Measurements from ENCODE around the gene HOMER2. TPM values are rescaled to one million over a fixed set of nuclear protein-coding genes. Genes with fewer than 3 reads are reported as not detected.

HOMER2 gene
- total and polyA plus RNA-seq, 2 of the 13 experiments (the other 11 are each of a cell fraction or from before 2014, with no cell fraction given) = 12.9 to 14.1 TPM

- Histone ChIP-seq H3K9ac (ENCODE audit: insufficient read depth, low read depth, low read length) (peak overlapping the region; percentile 96), H2AFZ (ENCODE audit: low read length) (no peak overlapping the region), H4K20me1 (ENCODE audit: insufficient read depth, low read length) (peaks cover 3% of the 10 kb centered on the region; the same call in 1 of the 2 replicates), H3K4me2 (ENCODE audit: low read depth, low read length) (peak overlapping the region; percentile 65), H3K79me2 (ENCODE audit: insufficient read depth, low read length) (peaks cover 27% of the 10 kb centered on the region), H3K27ac (ENCODE audit: extremely low read length, insufficient read depth, low read length) (peak overlapping the region; percentile 97), H3K9me3 (ENCODE audit: low read length) (no peaks in the 10 kb centered on the region), H3K36me3 (replicated peaks in 1 of 2; ENCODE audit: control insufficient read depth in 1 of 2, insufficient read depth in 2 of 2, low read length in 2 of 2) (peaks cover 3 to 18% of the 10 kb centered on the region in 2 experiments; a peak in 4 of 5 replicates), H3K4me3 (replicated peaks in 1 of 3; ENCODE audit: insufficient read depth in 1 of 3, low read depth in 2 of 3, low read length in 3 of 3) (peak overlapping the region; percentile 64 to 85 (median 84)), H3K4me1 (ENCODE audit: insufficient read depth, low read length) (peaks cover 27% of the 10 kb centered on the region), H3K27me3 (ENCODE audit: control insufficient read depth in 1 of 2, insufficient read depth in 2 of 2, low read length in 2 of 2) (no peaks in the 10 kb centered on the region; a peak in 2 of 5 replicates)
- FAIRE-seq = no peak
- CTCF ChIA-PET (ENCODE audit: low intra/inter-chr PET ratio, low total read pairs) = no interaction called here
- TSS peak; percentile 74 for BruUV-seq (replicated peaks)
- ATAC-seq = no peak
- 1% methylated on average over 6 of the region's 6 CpGs for WGBS (ENCODE audit: low lambda C conversion rate)
- in situ Hi-C loops (cut with HindIII; ENCODE audit: extremely low pct_ligation_motif_present, low pct_unique_long_range_greater_than_20kb) (no loop called here), intact Hi-C loops (cut with micrococcal nuclease; ENCODE audit: unreplicated experiment) (no loop called here)
- POLR2A ChIA-PET = interaction anchor here (0.9 to 2.6 kb wide), 2 partner anchors 61 to 175 kb away, joined by 3 to 26 read pairs; partner anchors contain the start of gene RAMAC
- DNase-seq (ENCODE audit: low spot score) = no peak
- TF ChIP-seq ZFP82 (CRISPR knock-in tag; IDR thresholded peaks at IDR 0.05; ENCODE audit: borderline replicate concordance) = no peak
- no peak for TF ChIP-seq HNRNPUL1 (IDR thresholded peaks at IDR 0.05; ENCODE audit: low read depth, low read length)
- no peak for TF ChIP-seq ZBTB2 (CRISPR knock-in tag; IDR thresholded peaks at IDR 0.05; ENCODE audit: low read depth)
- TF ChIP-seq TOE1 (CRISPR knock-in tag; IDR thresholded peaks at IDR 0.05) = no peak
- no peak for TF ChIP-seq ZFP41 (CRISPR knock-in tag; IDR thresholded peaks at IDR 0.05; ENCODE audit: borderline replicate concordance)
- TF ChIP-seq ZNF468 (CRISPR knock-in tag; IDR thresholded peaks at IDR 0.05) = no peak
- TF ChIP-seq ZNF850 (CRISPR knock-in tag; conservative IDR thresholded peaks at IDR 0.05) = no peak
- no peak for TF ChIP-seq SOX13 (IDR thresholded peaks at IDR 0.05)
- no peak for TF ChIP-seq SOX13 (CRISPR knock-in tag; conservative IDR thresholded peaks at IDR 0.05 in 1 of 2, IDR thresholded peaks at IDR 0.05 in 1 of 2)
- TF ChIP-seq PRPF4 (IDR thresholded peaks at IDR 0.05; ENCODE audit: low read depth, low read length, poor library complexity, severe bottlenecking) = no peak
- TF ChIP-seq, protein P1, sequence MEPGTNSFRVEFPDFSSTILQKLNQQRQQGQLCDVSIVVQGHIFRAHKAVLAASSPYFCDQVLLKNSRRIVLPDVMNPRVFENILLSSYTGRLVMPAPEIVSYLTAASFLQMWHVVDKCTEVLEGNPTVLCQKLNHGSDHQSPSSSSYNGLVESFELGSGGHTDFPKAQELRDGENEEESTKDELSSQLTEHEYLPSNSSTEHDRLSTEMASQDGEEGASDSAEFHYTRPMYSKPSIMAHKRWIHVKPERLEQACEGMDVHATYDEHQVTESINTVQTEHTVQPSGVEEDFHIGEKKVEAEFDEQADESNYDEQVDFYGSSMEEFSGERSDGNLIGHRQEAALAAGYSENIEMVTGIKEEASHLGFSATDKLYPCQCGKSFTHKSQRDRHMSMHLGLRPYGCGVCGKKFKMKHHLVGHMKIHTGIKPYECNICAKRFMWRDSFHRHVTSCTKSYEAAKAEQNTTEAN (CRISPR knock-in tag; conservative IDR thresholded peaks at IDR 0.05) = no peak
- no peak for TF ChIP-seq EED (CRISPR knock-in tag; IDR thresholded peaks at IDR 0.05)
- TF ChIP-seq TCF7 (IDR thresholded peaks at IDR 0.05; ENCODE audit: low read depth) = no peak
- TF ChIP-seq, protein P2, sequence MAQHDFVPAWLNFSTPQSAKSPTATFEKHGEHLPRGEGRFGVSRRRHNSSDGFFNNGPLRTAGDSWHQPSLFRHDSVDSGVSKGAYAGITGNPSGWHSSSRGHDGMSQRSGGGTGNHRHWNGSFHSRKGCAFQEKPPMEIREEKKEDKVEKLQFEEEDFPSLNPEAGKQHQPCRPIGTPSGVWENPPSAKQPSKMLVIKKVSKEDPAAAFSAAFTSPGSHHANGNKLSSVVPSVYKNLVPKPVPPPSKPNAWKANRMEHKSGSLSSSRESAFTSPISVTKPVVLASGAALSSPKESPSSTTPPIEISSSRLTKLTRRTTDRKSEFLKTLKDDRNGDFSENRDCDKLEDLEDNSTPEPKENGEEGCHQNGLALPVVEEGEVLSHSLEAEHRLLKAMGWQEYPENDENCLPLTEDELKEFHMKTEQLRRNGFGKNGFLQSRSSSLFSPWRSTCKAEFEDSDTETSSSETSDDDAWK (CRISPR knock-in tag; IDR thresholded peaks at IDR 0.05) = no peak
- TF ChIP-seq, protein P3, sequence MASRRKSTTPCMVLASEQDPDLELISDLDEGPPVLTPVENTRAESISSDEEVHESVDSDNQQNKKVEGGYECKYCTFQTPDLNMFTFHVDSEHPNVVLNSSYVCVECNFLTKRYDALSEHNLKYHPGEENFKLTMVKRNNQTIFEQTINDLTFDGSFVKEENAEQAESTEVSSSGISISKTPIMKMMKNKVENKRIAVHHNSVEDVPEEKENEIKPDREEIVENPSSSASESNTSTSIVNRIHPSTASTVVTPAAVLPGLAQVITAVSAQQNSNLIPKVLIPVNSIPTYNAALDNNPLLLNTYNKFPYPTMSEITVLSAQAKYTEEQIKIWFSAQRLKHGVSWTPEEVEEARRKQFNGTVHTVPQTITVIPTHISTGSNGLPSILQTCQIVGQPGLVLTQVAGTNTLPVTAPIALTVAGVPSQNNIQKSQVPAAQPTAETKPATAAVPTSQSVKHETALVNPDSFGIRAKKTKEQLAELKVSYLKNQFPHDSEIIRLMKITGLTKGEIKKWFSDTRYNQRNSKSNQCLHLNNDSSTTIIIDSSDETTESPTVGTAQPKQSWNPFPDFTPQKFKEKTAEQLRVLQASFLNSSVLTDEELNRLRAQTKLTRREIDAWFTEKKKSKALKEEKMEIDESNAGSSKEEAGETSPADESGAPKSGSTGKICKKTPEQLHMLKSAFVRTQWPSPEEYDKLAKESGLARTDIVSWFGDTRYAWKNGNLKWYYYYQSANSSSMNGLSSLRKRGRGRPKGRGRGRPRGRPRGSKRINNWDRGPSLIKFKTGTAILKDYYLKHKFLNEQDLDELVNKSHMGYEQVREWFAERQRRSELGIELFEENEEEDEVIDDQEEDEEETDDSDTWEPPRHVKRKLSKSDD (CRISPR knock-in tag; IDR thresholded peaks at IDR 0.05; ENCODE audit: low read depth) = no peak
- no peak for TF ChIP-seq MBNL3 (CRISPR knock-in tag; conservative IDR thresholded peaks at IDR 0.05)
- TF ChIP-seq, protein P4, sequence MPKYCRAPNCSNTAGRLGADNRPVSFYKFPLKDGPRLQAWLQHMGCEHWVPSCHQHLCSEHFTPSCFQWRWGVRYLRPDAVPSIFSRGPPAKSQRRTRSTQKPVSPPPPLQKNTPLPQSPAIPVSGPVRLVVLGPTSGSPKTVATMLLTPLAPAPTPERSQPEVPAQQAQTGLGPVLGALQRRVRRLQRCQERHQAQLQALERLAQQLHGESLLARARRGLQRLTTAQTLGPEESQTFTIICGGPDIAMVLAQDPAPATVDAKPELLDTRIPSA (CRISPR knock-in tag; IDR thresholded peaks at IDR 0.05; ENCODE audit: borderline replicate concordance) = no peak
Measured at GRCh38 chr15:82810890-82811426, 141.6 kb downstream of the HOMER2 start.
